OCI-LY7 (cell line): ENCODE measurements around the gene TASOR. TPM values are rescaled to one million over a fixed set of nuclear protein-coding genes. Genes with fewer than 3 reads are reported as not detected.

ENCODE experiments used
- BruUV-seq: library from RNA; stranded (reverse); fragments of 400-500 nt; replicated peaks from 2 replicates; lab custom pipeline; 2021; lab: Mats Ljungman, UMichigan
- CTCF ChIA-PET: fragments of 300-600 bp; sonication (Branson Sonifier 250); formaldehyde crosslinking; loops from one replicate; lab custom pipeline; 2022; ENCODE audit warnings: antibody characterized with exemption; ENCODE audit not compliant: unreplicated experiment; lab: Charles Lee
- POLR2A ChIA-PET: fragments of 300-600 bp; sonication (Branson Sonifier 250); formaldehyde crosslinking; loops from one replicate; lab custom pipeline; 2022; ENCODE audit warnings: antibody characterized with exemption; lab: Charles Lee
- DNase-seq: peaks from one replicate; pipeline ENCODE4 v3.0.0-alpha.2; 2015; ENCODE audit warnings: low spot score
- H2AFZ ChIP-seq: fragments of 200-600 bp; sonication (generic), shearing (Covaris generic); 2 replicates; pipeline ENCODE4 v1.6.1; 2014; ENCODE audit warnings: mild to moderate bottlenecking, antibody characterized with exemption, low read length, moderate library complexity
- H3K27ac ChIP-seq: fragments of 200-600 bp; sonication (generic); 2 replicates; pipeline ENCODE4 v1.5.1; 2014; ENCODE audit warnings: mixed run types, low read depth, mild to moderate bottlenecking, moderate library complexity, low read length, inconsistent platforms; ENCODE audit not compliant: poor library complexity, severe bottlenecking
- H3K36me3 ChIP-seq: fragments of 200-600 bp; sonication (generic); 2 replicates; pipeline ENCODE4 v1.6.1; 2014; ENCODE audit warnings: mild to moderate bottlenecking, antibody characterized with exemption, low read length, moderate library complexity, mixed read lengths; ENCODE audit not compliant: insufficient read depth
- H3K4me1 ChIP-seq: fragments of 200-600 bp; sonication (generic); 2 replicates; pipeline ENCODE4 v1.5.1; 2014; ENCODE audit warnings: mild to moderate bottlenecking, low read length; ENCODE audit not compliant: insufficient read depth, poor library complexity, severe bottlenecking
- H3K4me2 ChIP-seq: fragments of 200-600 bp; sonication (generic); 2 replicates; pipeline ENCODE4 v1.6.1; 2014; ENCODE audit warnings: mild to moderate bottlenecking, low read length
- H3K4me3 ChIP-seq: fragments of 200-600 bp; sonication (generic); 2 replicates; pipeline ENCODE4 v1.5.1; 2014; ENCODE audit warnings: mild to moderate bottlenecking, low read depth, low read length; ENCODE audit not compliant: poor library complexity, severe bottlenecking
- H3K79me2 ChIP-seq: fragments of 200-600 bp; sonication (generic); 2 replicates; pipeline ENCODE4 v1.6.1; 2016; ENCODE audit warnings: low read depth, mild to moderate bottlenecking, low read length, moderate library complexity, mixed read lengths; ENCODE audit not compliant: insufficient read depth
- H3K9me2 ChIP-seq: fragments of 200-600 bp; sonication (generic); 2 replicates; pipeline ENCODE4 v1.6.1; 2016; ENCODE audit warnings: mild to moderate bottlenecking, low read length, mixed read lengths; ENCODE audit not compliant: insufficient read depth
- H3K9me3 ChIP-seq: fragments of 200-600 bp; sonication (generic); 2 replicates; pipeline ENCODE4 v1.6.1; 2014; ENCODE audit warnings: mild to moderate bottlenecking, mixed run types, low read length, mixed read lengths
- H4K20me1 ChIP-seq: fragments of 200-600 bp; sonication (generic); 2 replicates; pipeline ENCODE4 v1.6.1; 2014; ENCODE audit warnings: mild to moderate bottlenecking, antibody characterized with exemption, low read length, moderate library complexity, mixed read lengths; ENCODE audit not compliant: insufficient read depth
- EZH2phosphoT487 ChIP-seq: fragments of 200-600 bp; sonication (generic); IDR thresholded peaks from 2 replicates; pipeline ENCODE4 v1.6.1; 2018; ENCODE audit warnings: low read depth, borderline replicate concordance, mild to moderate bottlenecking, mixed run types, antibody characterized with exemption, low read length, moderate library complexity, mixed read lengths
- intact Hi-C: fragments of 100-400 bp; cut with micrococcal nuclease; formaldehyde crosslinking; loops from one replicate; pipeline ENCODE4 v1.10.0; 2022; ENCODE audit not compliant: unreplicated experiment
- total RNA-seq, 2 experiments: library from RNA; depleted of rRNA in 1 of 2; stranded (reverse); fragments of >200 nt in 1 of 2; shearing (Covaris generic) in 1 of 2; gene quantifications; 2 replicates each; pipeline ENCODE4 v1.2.3, GENCODE V29; 2014 to 2022
- TF ChIP-seq, protein P1 (sequence below): fragments of 200-600 bp; sonication (generic); conservative IDR thresholded peaks from 2 replicates; pipeline ENCODE4 v1.5.1; 2014; ENCODE audit warnings: mild to moderate bottlenecking, antibody characterized with exemption, low read length, moderate library complexity, mixed read lengths

TASOR gene
- total RNA-seq, 2 experiments from 2014 or later = 96.5 to 121 TPM

DNA sequence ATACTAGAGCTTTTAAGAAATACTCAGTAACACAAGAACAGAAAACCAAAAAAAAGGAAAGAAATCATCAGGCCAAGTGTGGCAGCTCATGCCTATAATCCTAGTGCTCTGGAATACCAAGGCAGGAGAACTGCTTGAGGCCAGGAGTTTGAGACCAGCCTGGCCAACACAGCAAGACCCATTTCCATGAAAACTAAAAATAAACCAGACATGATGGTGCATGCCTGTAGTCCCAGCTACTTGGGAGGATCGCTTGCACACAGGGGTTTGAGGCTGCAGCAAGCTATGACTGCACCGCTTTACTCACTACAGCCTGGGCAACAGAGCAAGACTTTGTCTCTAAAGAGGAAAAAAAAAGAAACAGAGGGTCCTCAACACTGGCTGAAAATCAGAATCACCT lies 18.2 kb downstream of the TASOR start:
- POLR2A ChIA-PET = interaction anchor here (1.0 to 1.4 kb wide), 2 partner anchors 10 to 12 kb away, joined by 4 to 6 read pairs; no protein-coding TSS in a partner anchor
- Histone ChIP-seq H3K4me3 (no peak overlapping the region), H4K20me1 (no peaks in the 10 kb centered on the region), H3K4me2 (no peak overlapping the region), H3K4me1 (no peaks in the 10 kb centered on the region), H3K36me3 (peaks cover 100% of the 10 kb centered on the region), H3K9me2 (no peaks in the 10 kb centered on the region), H3K27ac (no peak overlapping the region), H3K9me3 (no peaks in the 10 kb centered on the region), H3K79me2 (peaks cover 5% of the 10 kb centered on the region; the same call in 1 of the 2 replicates), H2AFZ (no peak overlapping the region)
- CTCF ChIA-PET = no interaction called here
- intact Hi-C loops = loop anchor here (5.0 kb wide), 1 partner anchor 43 kb away; no protein-coding TSS in a partner anchor
- no peak for DNase-seq
- BruUV-seq = no TSS peak
- TF ChIP-seq EZH2phosphoT487 = no peak
- TF ChIP-seq, protein P1, sequence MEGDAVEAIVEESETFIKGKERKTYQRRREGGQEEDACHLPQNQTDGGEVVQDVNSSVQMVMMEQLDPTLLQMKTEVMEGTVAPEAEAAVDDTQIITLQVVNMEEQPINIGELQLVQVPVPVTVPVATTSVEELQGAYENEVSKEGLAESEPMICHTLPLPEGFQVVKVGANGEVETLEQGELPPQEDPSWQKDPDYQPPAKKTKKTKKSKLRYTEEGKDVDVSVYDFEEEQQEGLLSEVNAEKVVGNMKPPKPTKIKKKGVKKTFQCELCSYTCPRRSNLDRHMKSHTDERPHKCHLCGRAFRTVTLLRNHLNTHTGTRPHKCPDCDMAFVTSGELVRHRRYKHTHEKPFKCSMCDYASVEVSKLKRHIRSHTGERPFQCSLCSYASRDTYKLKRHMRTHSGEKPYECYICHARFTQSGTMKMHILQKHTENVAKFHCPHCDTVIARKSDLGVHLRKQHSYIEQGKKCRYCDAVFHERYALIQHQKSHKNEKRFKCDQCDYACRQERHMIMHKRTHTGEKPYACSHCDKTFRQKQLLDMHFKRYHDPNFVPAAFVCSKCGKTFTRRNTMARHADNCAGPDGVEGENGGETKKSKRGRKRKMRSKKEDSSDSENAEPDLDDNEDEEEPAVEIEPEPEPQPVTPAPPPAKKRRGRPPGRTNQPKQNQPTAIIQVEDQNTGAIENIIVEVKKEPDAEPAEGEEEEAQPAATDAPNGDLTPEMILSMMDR = no peak

DNA sequence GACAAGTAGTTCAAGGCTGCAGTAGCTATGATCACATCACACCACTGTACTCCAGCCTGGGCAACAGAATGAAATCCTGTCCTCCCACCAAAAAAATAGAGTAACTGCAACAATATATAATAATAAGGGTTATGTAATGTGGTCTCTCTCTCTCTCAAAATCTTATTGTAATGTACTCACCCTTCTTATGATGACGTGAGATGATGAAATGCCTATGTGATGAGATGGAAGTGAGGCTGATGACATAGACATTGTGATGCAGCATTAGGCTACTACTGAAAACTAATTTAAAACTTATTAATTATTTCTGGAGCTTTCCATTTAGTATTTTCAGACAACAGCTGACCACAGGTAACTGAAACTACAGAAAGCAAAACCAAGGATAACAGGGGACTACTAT lies 27.4 kb downstream of the TASOR start:
- no peak overlapping the region for H3K4me2 ChIP-seq
- H4K20me1 ChIP-seq = no peaks in the 10 kb centered on the region
- no TSS peak for BruUV-seq
- H3K9me3 ChIP-seq = 0 out of 2 replicates have a peak, but pooled peaks cover 4% of the 10 kb centered on the region
- H3K4me1 ChIP-seq = no peaks in the 10 kb centered on the region
- no peak for DNase-seq
- peaks cover 100% of the 10 kb centered on the region for H3K36me3 ChIP-seq
- ChIA-PET POLR2A (interaction anchor here (0.7 kb wide), 1 partner anchor 35 kb away, joined by 4 read pairs; no protein-coding TSS in a partner anchor), CTCF (no interaction called here)
- H2AFZ ChIP-seq = no peak overlapping the region
- intact Hi-C loops = no loop called here
- no peak for TF ChIP-seq EZH2phosphoT487
- TF ChIP-seq, protein P1 = no peak
- H3K27ac ChIP-seq = no peak overlapping the region
- peaks cover 50% of the 10 kb centered on the region for H3K79me2 ChIP-seq
- no peak overlapping the region for H3K4me3 ChIP-seq
- no peaks in the 10 kb centered on the region for H3K9me2 ChIP-seq

DNA sequence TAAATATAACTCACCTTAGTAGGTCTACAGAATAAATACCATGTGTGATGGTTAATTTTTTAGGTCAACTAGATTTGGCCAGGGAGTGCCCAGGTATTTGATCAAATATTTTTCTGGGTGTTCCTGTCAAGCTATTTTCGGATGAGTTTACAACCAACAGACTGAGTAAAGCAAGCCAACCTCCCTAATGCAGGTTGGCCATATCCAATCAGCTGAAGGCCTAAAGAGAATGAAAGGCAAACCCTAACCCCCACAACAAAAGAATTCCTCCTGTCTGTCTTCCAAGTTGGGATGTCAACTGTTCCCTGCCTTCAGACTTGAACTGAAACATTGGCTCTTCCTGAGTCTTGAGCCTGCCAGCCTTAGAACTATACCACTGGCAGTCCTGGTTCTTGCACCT lies 28.6 kb downstream of the TASOR start:
- BruUV-seq = no TSS peak

More for the DNA sequence above, 28.6 kb downstream of the TASOR start:
- Histone ChIP-seq H3K4me1 (no peaks in the 10 kb centered on the region), H3K9me2 (no peaks in the 10 kb centered on the region), H3K36me3 (peaks cover 100% of the 10 kb centered on the region), H3K79me2 (peaks cover 62% of the 10 kb centered on the region), H2AFZ (no peak overlapping the region), H4K20me1 (0 out of 2 replicates have a peak, but pooled peaks cover 7% of the 10 kb centered on the region), H3K4me2 (no peak overlapping the region), H3K4me3 (no peak overlapping the region), H3K27ac (no peak overlapping the region), H3K9me3 (0 out of 2 replicates have a peak, but pooled peaks cover 4% of the 10 kb centered on the region)
- ChIA-PET CTCF (no interaction called here), POLR2A (interaction anchor here (0.6 to 1.0 kb wide), 2 partner anchors 27 to 33 kb away, joined by 3 read pairs; no protein-coding TSS in a partner anchor)
- intact Hi-C loops = no loop called here
- no peak for DNase-seq
- TF ChIP-seq, protein P1 = no peak
- TF ChIP-seq EZH2phosphoT487 = no peak
